ENCODE data around the gene B4GAT1. TPM values are rescaled to one million over a fixed set of nuclear protein-coding genes. Genes with fewer than 3 reads are reported as not detected.
A peak's percentile ranks its signal among the peaks of the same experiment; 100 is the strongest.
"Not testable (repeated sequence)": the region's sequence is repeated elsewhere in the genome, so short reads cannot be mapped to it uniquely, and the experiment has no call there.

Gene B4GAT1
- total RNA-seq, 4 donors from 2014 or later: 39.7 to 62.0 (median 47.6) TPM

DNA sequence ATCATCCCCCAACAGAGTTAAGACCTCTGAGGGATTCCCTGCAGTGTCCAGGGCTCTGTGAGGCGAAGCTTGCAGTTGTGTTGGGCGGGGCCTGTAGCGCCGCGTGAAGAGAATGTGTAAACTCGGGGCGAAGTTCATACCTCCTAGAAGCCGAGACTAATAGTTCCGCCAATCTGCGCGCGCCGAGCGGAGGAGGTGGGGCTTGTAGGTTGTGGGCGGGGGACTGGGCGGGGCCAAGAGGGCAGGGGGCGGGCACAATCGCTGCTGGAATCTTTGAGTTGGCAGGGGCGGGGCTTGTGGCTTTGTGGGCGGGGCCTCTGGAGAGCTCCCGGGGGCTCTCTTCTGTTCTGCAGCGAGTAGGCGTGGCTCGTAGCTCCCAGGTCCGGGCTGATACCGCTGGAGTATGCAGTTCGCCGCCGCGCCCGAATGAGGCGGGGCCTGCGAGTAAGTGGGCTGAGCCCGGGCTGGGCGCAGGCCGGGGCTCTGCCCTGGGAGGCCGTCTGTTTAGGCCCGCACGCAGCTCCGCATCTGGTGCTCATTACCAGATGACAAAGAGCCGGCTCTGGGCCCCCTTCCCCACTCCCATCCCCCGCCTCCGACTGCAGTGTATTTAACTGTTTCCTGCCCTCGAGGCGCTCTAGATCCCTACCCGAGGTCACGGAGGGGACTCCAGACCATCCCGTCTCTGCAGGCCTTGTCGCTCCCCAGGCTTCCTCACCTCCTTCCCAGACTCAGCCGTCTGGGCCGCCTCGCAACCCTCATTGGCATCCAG, 34.7 kb downstream of the B4GAT1 start:
- TF ChIP-seq EP300 (IDR thresholded peaks at IDR 0.05) (no peak), POLR2A (IDR thresholded peaks at IDR 0.05) (peak; percentile 45 to 57), POLR2AphosphoS5 (IDR thresholded peaks at IDR 0.05) (peak; percentile 29)
- TF ChIP-seq, protein P1, sequence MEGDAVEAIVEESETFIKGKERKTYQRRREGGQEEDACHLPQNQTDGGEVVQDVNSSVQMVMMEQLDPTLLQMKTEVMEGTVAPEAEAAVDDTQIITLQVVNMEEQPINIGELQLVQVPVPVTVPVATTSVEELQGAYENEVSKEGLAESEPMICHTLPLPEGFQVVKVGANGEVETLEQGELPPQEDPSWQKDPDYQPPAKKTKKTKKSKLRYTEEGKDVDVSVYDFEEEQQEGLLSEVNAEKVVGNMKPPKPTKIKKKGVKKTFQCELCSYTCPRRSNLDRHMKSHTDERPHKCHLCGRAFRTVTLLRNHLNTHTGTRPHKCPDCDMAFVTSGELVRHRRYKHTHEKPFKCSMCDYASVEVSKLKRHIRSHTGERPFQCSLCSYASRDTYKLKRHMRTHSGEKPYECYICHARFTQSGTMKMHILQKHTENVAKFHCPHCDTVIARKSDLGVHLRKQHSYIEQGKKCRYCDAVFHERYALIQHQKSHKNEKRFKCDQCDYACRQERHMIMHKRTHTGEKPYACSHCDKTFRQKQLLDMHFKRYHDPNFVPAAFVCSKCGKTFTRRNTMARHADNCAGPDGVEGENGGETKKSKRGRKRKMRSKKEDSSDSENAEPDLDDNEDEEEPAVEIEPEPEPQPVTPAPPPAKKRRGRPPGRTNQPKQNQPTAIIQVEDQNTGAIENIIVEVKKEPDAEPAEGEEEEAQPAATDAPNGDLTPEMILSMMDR (IDR thresholded peaks at IDR 0.05): peak in 1 of 4 experiments; percentile 7
- WGBS, 2 donors (ENCODE audit: low coverage in 1 of 2): 0% methylated on average over 1 to 10 of the region's 52 CpGs

GRCh38 chr11:66311965-66312548, 35.4 kb downstream of the B4GAT1 start:
- peak; percentile 84 for ATAC-seq
- 0% methylated on average over 3 to 4 of the region's 44 CpGs for WGBS, 2 donors (ENCODE audit: low coverage in 1 of 2)

More for the DNA sequence above, 34.7 kb downstream of the B4GAT1 start:
- H3K27me3 ChIP-seq: peaks cover 10% of the 10 kb centered on the region
- H3K4me1 ChIP-seq: peaks cover 0 to 60% (median 22%) of the 10 kb centered on the region in 3 donors
- peak overlapping the region; percentile 33 to 55 for H3K4me3 ChIP-seq
- H3K9me3 ChIP-seq: no peaks in the 10 kb centered on the region
- peak; percentile 89 for ATAC-seq
- H3K27ac ChIP-seq: peak overlapping the region; percentile 47 to 96 (median 92)
- no peaks in the 10 kb centered on the region for H3K36me3 ChIP-seq

GRCh38 chr11:66311470-66311964, 35.9 kb downstream of the B4GAT1 start:
- H3K9me3 ChIP-seq: no peaks in the 10 kb centered on the region
- peak overlapping the region; percentile 33 to 55 for H3K4me3 ChIP-seq
- no peak for ATAC-seq
- peaks cover 0 to 47% (median 12%) of the 10 kb centered on the region in 3 donors for H3K4me1 ChIP-seq
- peaks cover 4% of the 10 kb centered on the region for H3K27me3 ChIP-seq
- peak overlapping the region in 3 of 4 donors; percentile 91 to 96 (median 92) for H3K27ac ChIP-seq
- no peak for TF ChIP-seq EP300 (IDR thresholded peaks at IDR 0.05)
- no peak for TF ChIP-seq POLR2A (IDR thresholded peaks at IDR 0.05)
- TF ChIP-seq, protein P1 (IDR thresholded peaks at IDR 0.05): peak in 1 of 4 experiments; percentile 96
- no peak for TF ChIP-seq POLR2AphosphoS5 (IDR thresholded peaks at IDR 0.05)
- H3K36me3 ChIP-seq: no peaks in the 10 kb centered on the region
- WGBS, 2 donors (ENCODE audit: low coverage in 1 of 2): 0% methylated on average over 1 of the region's 26 CpGs; no CpG with 5 or more reads in 1 of the 2 donors

More at GRCh38 chr11:66311965-66312548, 35.4 kb downstream of the B4GAT1 start:
- no peaks in the 10 kb centered on the region for H3K9me3 ChIP-seq
- peaks cover 10% of the 10 kb centered on the region for H3K27me3 ChIP-seq
- H3K27ac ChIP-seq: peak overlapping the region; percentile 47 to 96 (median 92)
- H3K4me1 ChIP-seq: peaks cover 0 to 53% (median 15%) of the 10 kb centered on the region in 3 donors
- TF ChIP-seq, protein P1 (IDR thresholded peaks at IDR 0.05): peak in 3 of 4 experiments; percentile 45 to 96 (median 90)
- TF ChIP-seq POLR2A (IDR thresholded peaks at IDR 0.05): no peak
- H3K36me3 ChIP-seq: no peaks in the 10 kb centered on the region
- H3K4me3 ChIP-seq: peak overlapping the region; percentile 33 to 55

DNA sequence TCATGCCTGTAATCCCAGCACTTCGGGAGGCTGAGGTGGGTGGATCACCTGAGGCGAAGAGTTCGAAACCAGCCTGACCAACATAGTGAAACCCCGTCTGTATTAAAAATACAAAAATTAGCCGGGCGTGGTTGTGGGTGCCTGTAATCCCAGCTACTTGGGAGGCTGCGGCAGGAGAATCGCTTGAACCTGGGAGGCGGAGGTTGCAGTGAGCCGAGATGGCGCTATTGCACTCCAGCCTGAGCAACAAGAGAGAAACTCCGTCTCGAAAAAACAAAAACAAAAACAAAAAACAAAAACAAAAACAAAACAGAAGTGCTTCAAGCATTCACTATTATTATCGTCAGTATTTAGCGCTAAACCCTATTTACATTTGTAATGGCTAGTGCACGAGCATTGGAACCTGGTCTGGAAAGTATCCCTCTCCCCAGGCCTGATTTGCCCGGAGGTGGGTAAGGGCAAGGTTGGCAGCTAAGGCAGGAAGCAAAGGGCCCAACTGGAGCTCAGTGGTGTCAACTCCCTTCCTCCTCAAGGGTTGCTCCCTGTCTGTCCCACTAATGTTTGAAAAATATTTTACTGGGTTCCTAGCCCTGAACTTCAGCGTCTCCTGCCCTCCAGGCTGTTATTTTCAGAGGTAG, 36.5 kb downstream of the B4GAT1 start:
- 86 to 100% methylated on average over 2 to 15 of the region's 18 CpGs for WGBS, 2 donors (ENCODE audit: low coverage in 1 of 2)
- not testable (repeated sequence) for H3K27me3 ChIP-seq, H3K4me3 ChIP-seq, H3K36me3 ChIP-seq, ATAC-seq, H3K9me3 ChIP-seq
- H3K27ac ChIP-seq: peak overlapping the region in 1 of 4 donors; percentile 91
- peaks cover 0 to 42% (median 12%) of the 10 kb centered on the region in 3 donors for H3K4me1 ChIP-seq

DNA sequence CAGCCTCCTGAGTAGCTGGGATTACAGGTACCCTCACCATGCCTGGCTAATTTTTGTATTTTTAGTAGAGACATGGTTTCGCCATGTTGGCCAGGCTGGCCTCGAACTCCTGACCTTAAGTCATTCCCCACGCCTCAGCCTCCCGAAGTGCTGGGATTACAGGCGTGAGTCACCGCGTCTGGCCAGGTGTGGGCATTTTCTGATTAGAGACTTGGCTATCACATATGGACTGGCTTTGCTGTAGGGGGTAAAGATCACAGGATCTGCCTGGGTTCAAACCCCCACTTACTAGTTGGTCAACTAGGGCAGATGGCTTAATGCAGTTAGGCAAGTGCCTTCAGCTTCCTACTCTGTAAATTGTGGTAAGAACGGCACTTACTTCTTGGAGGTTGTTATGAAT, 37.1 kb downstream of the B4GAT1 start:
- 68 to 100% methylated on average over 1 to 8 of the region's 8 CpGs for WGBS, 2 donors (ENCODE audit: low coverage in 1 of 2)
- Histone ChIP-seq H3K4me1 (peaks cover 0 to 36% (median 12%) of the 10 kb centered on the region in 3 donors), H3K4me3 (no peak overlapping the region), H3K27me3 (no peaks in the 10 kb centered on the region), H3K27ac (no peak overlapping the region), H3K9me3 (no peaks in the 10 kb centered on the region), H3K36me3 (no peaks in the 10 kb centered on the region)
- ATAC-seq: no peak
- no peak for TF ChIP-seq POLR2AphosphoS5 (IDR thresholded peaks at IDR 0.05)
- TF ChIP-seq EP300 (IDR thresholded peaks at IDR 0.05): no peak
- no peak for TF ChIP-seq POLR2A (IDR thresholded peaks at IDR 0.05)
- TF ChIP-seq, protein P1 (IDR thresholded peaks at IDR 0.05): no peak

Measured in gastroesophageal sphincter (tissue), 4 donors.